ENCODE data around the gene CFAP58.
"Not testable (repeated sequence)": the region's sequence is repeated elsewhere in the genome, so short reads cannot be mapped to it uniquely, and the experiment has no call there.

CFAP58 gene

DNA sequence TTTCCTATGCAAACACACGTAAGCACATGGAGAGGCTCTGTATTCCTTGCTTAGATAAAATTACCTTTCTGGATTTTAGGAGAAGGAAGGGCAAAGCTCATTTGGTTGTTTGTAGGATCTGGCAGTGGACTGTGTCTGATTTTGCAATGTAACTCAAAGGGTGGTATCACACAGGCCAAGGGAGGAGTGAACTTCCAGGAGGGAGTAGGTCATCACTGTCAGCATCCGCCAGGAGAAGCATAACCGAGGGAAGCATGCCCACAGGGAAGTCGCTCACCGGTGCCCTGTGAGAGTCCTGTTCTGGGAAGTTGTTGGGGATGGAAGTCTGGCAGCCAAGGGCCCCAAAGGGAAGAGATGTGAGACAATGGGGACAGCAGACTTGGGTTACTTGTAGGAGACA, 74.4 kb downstream of the CFAP58 start:
- no peak for DNase-seq (ENCODE audit: extremely low read depth in 1 of 2, low read depth in 1 of 2)

DNA sequence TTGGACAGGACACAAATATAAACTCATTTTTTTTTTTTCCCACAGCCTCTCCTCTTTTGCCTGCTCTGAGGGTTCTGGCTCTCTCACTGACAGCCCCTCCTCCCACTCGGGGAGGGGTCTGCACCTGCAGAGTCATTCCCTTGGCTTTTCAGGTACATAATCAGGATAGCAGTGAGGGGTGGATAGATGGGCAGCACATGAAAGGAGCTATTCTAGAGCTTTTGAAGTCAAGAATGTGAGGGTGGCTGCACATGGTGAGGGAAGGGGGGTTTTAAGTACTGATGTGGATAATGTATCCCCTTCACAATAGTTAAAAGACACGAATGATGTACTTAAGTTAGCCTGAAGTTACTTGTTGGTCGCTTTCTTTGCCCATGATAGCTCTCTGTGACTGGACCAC, 76.2 kb downstream of the CFAP58 start:
- DNase-seq (ENCODE audit: extremely low read depth in 1 of 2, low read depth in 1 of 2) = no peak

DNA sequence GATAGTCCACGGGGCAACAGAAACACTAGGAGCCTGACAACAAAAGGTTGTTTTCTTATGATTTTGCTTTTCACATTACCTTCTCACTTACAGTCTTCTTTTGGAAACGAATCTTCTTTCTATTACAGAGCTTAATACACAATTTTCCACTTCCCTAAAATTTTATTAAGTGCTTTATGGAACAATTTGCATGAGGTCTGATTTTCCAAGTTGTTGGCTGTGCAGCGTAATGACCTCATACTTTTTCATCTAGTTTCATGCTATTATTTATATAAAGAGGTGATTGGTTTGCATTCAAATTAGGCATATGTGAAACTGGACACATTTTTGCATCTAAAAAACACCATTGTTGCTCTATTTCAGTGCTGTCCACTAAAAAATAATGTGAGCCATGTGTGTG, 76.7 kb downstream of the CFAP58 start:
- no peak for DNase-seq (ENCODE audit: extremely low read depth in 1 of 2, low read depth in 1 of 2)

DNA sequence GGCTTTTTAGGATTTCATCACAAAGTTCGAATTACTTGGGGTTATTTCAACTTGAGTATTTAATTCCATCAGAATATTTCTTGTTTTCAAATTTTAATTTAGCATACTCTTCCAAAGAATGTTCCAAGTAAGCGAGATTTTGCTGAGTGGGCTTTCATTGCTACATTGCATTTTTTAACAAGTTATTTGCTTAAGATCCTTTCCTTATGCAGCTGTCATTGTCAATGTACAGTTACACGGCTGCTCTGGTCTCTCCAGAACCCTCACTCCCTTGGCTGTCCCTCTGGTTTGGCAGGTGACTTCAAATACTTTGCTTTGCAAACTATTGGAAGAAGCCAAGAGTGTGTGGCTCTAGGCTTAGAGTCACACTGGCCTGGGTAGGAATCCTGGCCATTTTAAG, 80.0 kb downstream of the CFAP58 start:
- DNase-seq (ENCODE audit: extremely low read depth in 1 of 2, low read depth in 1 of 2) = no peak

DNA sequence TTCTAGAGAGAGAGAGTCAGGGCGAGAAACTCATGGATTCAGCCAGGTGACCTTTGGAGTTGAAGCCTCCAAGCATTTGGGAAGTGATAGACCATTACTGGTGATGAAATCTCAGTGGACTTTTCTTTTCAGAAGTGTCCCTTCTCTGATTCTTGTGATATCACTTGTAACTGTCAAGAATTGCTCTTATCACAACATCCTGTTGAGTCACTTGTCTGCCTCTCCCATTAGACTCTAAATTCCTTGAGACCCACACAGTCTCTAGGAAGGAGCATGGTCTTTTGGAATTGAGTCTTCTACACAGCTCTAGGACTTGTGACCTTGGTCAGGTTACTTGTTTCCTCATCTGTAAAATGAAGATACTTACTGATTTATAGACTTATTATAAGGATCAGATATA, 81.0 kb downstream of the CFAP58 start:
- no peak for DNase-seq (ENCODE audit: extremely low read depth in 1 of 2, low read depth in 1 of 2)

DNA sequence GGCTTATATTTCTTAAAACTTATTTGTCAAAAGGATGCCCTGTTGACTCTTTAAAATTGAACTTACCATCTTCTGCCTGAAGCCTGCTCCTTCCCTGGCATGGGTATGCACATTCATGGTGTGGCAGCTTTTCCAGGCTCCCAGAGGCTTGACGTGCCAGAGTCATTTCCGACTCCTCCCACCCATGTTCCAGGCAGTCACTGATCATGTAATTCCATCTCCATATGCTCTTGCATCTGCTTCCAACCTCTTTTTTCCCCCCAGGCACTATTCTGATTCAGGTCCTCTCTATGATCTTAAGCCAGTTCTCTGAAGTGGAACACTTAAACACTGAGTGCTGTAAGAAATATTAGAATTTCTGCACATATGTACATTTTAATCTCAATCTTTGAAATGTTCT, 82.2 kb downstream of the CFAP58 start:
- DNase-seq (ENCODE audit: extremely low read depth in 1 of 2, low read depth in 1 of 2) = no peak

DNA sequence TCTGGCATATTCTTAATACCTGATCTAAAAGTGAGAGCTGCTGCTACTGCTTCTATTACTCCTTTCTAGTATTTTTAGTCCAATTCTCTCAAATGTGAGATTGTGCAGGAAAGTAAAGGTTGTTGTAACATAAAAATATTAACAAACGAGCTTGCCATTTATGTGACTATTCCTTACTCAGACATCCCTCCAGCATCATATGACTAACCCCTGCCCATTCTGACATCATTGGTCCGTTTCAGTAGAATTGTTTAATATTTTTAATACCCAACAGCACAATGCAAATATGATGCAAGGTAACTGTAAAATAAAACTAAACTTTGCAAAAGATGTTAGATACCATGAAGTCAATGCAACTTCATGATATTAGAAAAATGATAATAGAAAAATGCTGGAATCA, 83.6 kb downstream of the CFAP58 start:
- no peak for DNase-seq (ENCODE audit: extremely low read depth in 1 of 2, low read depth in 1 of 2)

DNA sequence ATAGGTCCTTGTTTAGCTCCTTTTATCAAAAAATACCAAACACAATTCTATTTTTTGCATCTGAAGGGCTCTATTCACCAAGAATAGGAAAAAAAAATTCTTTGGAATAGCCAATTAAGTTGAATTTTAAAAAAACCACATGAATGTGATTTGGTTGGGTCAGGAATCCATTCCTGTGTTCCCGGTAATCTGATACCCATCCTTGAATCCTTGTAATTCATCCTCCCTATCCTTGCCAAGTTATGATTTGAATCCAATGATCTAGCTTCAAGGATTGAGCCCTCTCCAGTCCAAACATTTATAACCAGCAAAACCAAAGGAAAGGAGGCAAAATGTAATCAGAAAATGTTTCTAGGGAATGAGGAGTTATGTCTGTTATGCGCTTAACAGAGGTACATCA, 86.6 kb downstream of the CFAP58 start:
- DNase-seq (ENCODE audit: extremely low read depth in 1 of 2, low read depth in 1 of 2) = no peak

DNA sequence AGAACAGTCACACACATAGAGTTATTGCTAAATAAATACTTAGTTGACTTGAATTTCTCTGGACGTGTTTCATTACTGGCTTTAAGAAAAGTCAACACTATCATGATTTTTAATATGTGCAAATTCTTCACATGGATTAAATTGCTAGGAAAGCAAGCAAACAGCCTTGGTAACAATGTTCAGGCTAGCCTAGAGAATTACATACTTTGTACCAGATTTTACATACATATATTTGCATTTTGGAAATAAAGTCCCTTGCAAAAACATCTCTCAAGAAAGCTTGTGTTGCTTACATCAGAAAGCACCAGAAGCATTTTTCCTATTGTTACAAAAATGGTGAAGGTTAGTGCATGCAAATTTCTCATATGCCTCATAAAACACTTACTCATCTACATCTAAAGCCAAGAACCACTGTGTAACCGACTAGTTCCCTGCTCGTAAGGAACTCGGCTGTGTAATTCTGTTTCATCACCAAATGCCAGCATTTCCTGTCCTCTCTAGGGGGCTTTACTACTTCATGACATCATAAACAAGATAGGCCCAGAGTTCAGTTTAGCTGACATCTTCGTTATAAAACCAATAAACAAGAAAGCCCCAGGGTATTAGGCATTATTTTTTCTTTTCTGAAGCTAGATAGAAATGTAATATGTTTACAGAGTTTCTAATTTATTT, 87.8 kb downstream of the CFAP58 start:
- DNase-seq (ENCODE audit: extremely low read depth in 1 of 2, low read depth in 1 of 2) = no peak

DNA sequence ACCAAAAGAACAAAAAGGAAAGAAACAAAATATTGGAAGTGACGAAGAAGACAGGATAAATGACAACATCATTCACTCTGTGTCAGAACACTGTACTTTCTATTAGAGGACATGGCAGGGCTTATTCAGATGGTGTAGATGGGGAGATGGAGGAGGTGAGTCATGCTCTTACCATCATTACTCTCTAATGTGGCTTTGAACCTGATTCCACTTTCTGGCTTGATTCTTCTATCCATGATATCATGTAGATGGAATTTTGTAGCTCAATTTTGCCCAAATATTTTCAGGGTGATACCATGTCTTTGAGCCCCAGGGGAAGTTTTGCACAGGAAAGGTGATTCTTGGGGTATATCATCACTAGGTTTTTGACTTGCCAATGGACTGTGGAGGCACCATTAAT, 91.7 kb downstream of the CFAP58 start:
- DNase-seq (ENCODE audit: extremely low read depth in 1 of 2, low read depth in 1 of 2) = no peak

DNA sequence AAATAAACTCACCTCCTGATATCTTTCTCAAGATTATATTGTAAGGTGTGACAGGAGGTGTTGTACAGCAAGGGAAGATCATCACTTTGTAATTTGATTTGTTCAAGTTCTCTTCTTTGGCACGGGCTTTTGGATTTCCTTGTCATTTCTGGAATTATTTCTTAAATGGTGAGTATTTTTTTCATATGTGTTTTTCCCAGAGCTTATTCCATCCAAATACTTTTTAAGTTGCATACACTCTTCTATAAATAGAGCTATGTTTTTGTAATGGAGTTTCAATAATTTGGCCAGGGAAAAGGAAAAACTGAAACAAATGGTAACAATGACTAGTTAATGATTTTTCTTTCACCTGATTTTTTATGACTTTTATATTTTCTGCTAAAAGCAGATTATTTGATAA, 92.5 kb downstream of the CFAP58 start:
- no peak for DNase-seq (ENCODE audit: extremely low read depth in 1 of 2, low read depth in 1 of 2)

DNA sequence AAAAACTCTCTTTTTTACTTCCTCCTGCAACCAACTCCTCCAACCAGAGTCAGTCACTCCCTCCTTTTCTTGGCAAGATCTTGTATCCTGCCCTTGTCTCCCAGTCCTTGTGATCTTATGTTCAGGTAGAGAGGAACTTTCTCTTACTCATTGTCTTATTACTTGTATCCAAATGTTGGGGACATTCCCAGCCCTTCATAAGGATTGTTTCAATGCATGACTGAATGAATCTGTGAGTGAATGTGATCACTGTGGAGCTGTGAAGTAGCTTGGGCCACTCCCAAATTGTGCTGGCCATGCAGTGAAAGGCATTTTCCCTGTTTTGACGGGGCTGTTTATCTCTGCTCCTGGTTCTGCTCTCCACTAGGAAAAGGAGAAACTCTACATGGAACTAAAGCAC, 93.7 kb downstream of the CFAP58 start:
- DNase-seq (ENCODE audit: extremely low read depth in 1 of 2, low read depth in 1 of 2) = no peak

DNA sequence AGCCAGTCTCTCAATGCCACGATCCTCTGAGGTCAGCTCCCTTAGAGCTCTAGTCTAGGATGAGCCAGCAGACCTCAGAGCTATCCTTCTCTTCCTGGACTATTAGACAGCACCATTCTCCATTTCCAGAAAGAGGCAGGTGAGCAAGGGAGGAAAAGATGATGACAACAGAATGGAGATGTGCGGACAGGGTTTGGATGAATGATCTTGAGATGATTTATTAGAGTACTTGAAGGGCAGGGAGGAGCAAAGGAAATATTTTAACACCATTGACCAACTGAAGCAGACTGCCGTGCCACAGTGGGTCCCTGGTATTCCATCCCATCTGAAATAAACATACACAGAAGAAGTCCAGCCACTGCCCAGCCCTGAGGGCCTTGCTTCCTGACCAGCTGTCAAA, 94.3 kb downstream of the CFAP58 start:
- DNase-seq (ENCODE audit: extremely low read depth in 1 of 2, low read depth in 1 of 2) = no peak

DNA sequence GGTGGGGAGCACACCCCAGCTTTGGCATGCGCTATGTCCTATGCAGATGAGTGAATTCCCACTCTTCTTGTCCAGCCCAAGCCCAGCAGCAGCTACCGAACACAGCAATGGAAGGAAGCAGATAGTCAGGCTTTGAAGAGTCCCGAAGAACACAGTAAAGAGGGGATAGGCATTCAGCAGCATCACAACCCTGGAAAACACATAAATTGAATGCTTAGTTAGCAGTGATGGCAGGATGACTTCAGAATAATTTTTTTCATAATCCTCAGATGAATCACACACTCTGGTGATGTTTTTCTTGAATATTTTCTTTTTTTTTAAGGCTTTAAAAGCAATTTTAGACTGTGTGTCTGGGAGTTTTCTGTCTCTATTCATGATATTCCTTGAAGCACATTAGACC, 95.8 kb downstream of the CFAP58 start:
- no peak for DNase-seq (ENCODE audit: extremely low read depth in 1 of 2, low read depth in 1 of 2)

DNA sequence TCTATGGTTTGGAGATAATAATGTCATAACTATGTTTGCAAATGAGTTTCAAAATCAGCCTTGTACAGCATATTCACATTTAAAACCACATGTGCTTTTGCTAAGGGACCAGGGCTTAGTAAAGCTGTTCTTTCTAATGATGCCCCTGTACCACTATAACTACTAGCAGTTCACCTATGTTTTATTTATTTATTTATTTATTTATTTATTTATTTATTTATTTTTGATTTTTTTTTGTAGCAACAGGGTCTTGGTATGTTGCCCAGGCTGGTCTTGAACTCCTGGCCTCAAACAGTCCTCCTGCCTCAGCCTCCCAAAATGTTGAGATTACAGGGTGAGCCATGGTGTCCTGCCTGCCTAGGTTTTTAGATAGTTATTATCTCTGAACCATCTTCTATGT, 96.9 kb downstream of the CFAP58 start:
- DNase-seq (ENCODE audit: extremely low read depth in 1 of 2, low read depth in 1 of 2) = no peak

DNA sequence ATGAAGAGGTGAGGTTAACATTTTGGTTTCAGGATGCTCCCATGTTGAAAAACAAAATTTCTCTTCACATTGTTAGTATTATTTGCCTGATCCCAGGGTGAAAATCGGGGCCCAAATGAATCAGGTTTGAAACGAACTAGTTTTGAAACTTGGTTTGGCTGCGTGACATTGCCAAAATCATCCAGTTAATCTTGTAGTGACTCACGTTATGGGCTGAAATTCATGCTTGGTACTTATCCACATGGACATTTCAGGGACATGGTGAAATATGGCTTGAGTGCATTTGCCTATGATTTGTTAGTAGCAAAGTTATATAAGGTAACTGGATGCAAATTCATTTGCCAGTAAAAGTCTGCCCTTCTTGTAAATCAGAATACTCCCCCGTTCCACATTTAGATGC, 97.3 kb downstream of the CFAP58 start:
- no peak for DNase-seq (ENCODE audit: extremely low read depth in 1 of 2, low read depth in 1 of 2)

DNA sequence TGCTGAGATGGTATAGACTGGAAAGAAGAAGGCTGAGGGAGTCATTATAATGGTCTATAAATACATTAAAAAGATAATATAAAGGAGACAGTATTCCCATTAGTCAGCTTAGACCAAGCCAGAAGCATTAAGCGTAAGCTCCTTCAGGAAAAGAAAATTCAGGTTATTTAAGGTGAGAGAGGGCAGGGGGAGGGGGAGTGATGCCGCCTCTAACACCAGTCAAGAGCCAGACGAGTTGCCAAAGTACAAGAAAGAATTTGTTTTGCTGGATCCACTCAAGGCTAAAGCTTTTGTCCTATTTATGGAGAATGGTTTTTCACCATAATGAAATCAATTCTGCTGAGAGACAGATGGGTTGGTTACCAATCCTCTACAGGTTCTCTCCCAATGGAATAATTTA, 99.3 kb downstream of the CFAP58 start:
- no peak for DNase-seq (ENCODE audit: extremely low read depth in 1 of 2, low read depth in 1 of 2)

DNA sequence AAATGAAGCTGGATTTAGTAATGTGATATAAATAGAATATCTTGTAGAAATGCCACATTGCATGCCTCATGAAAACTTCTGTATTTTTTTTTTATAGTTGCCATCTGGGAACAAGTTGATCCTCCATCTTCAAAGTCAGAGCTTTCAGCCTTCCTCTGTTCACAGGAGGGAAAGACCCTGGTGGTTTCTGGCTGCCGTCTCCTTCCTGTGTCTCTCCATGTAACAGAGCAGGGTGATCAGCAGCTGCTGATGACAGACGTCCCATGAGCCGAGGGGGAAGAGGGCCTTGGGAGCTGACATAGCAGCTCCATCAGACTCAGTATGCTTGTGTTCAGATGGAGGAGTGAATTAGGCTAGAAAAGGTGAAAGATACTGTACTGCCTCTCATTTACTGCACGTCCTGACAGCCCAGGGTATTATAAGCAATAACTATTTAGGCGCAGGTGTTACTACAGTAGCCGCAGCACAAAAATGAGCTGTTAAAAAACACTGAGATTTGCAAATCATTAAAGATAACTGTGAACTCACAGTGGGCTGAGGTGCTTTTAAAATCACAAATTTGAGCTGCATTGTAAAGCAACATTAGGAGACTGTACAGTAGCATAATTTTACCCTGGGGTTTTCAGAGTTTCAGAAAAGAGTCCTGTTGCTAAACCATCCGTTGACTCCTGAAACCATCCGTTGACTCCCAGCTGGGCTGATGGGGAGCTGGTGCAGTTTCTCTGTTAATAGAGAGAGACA, 103.3 kb downstream of the CFAP58 start:
- DNase-seq (ENCODE audit: extremely low read depth in 1 of 2, low read depth in 1 of 2) = no peak

DNA sequence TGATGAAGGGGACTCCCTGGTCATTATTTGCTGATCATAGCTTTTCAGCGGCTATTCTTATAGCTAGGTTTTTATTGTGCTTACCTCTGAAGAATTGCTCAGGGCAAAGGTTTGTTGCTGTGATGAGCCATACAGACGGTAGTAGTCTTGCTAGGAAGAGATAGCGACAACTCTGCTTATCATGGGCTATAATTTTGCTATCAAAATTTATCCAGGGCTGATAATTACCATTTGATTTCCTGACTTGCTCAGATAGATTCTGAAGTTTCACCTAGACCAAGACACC, 103.9 kb downstream of the CFAP58 start:
- no peak for DNase-seq (ENCODE audit: extremely low read depth in 1 of 2, low read depth in 1 of 2)

DNA sequence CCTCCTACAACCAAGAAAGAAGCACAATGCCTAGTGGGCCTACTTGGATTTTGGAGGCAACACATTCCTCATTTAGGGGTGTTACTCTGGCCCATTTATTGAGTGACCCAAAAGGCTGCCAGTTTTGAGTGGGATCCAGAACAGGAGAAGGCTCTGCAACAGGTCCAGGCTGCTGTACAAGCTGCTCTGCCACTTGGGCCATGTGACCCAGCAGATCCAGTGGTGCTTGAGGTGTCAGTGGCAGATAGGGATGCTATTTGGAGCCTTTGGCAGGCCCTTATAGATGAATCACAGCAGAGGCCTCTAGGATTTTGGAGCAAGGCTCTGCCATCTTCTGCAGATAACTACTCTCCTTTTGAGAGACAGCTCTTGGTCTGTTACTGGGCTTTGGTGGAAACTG, 111.9 kb downstream of the CFAP58 start:
- DNase-seq (ENCODE audit: extremely low read depth in 1 of 2, low read depth in 1 of 2) = not testable (repeated sequence)

DNA sequence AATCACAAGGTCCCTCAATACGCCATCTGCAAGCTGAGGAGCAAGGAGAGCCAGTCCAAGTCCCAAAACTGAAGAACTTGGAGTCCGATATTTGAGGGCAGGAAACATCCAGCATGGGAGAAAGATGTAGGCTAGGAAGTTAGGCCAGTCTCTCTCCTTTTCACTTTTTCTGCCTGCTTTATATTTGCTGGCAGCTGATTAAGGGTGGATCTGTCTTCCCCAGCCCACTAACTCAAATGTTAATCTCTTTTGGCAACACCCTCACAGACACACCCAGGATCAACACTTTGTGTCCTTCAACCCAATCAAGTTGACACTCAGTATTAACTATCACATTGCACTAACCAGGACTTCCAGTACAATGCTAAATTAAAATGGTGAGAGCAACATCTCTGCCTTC, 115.2 kb downstream of the CFAP58 start:
- DNase-seq (ENCODE audit: extremely low read depth in 1 of 2, low read depth in 1 of 2) = not testable (repeated sequence)

DNA sequence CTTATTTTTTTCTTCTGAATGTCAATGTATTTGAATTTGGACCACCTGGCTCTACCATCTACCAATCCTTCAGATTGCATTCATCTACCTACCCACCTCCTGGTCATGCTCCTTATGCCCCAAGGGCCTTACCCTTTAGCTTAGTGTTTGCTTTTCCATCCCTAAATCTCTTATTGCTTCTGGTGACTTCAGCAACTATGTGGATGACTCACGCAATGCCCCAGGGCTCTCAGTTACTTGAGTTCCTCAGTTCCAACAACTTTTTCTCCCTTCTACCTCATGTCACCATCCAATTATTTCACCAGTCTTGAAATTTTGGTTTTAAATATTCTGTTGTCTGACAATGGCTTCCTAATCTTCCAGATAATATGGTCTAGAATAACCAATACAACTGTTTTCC, 118.9 kb downstream of the CFAP58 start:
- no peak for DNase-seq (ENCODE audit: extremely low read depth in 1 of 2, low read depth in 1 of 2)

Measured in activated CD8-positive, alpha-beta memory T cell treated with anti-CD3 and anti-CD28 coated beads for 1 hour (primary cell).